Nephron (organoid): ENCODE data around the gene UCN.

Experiments used
- H3K27ac Mint-ChIP-seq, 3 experiments: 2 replicates each; pipeline ENCODE4 v1.8.0; 2020; ENCODE audit warnings: mixed read lengths in 3 of 3, mild to moderate bottlenecking in 2 of 3, moderate library complexity in 1 of 3
- H3K27me3 Mint-ChIP-seq: 2 replicates; pipeline ENCODE4 v1.8.0; 2021; ENCODE audit warnings: low read depth, mild to moderate bottlenecking, moderate library complexity, mixed read lengths
- H3K36me3 Mint-ChIP-seq: 2 replicates; pipeline ENCODE4 v1.8.0; 2020; ENCODE audit warnings: low read depth, mixed read lengths
- H3K4me1 Mint-ChIP-seq: 2 replicates; pipeline ENCODE4 v1.8.0; 2020; ENCODE audit warnings: mixed read lengths
- H3K4me3 Mint-ChIP-seq, 3 experiments: 2 replicates each; pipeline ENCODE4 v1.8.0; 2020; ENCODE audit warnings: mild to moderate bottlenecking in 3 of 3, mixed read lengths in 3 of 3, moderate library complexity in 2 of 3
- H3K9me3 Mint-ChIP-seq: 2 replicates; pipeline ENCODE4 v1.8.0; 2020; ENCODE audit warnings: mixed read lengths
- CTCF ChIP-seq, 3 experiments: fragments of 200-600 bp; sonication (generic); IDR thresholded peaks; one replicate each; pipeline ENCODE4 v1.5.0; 2021; ENCODE audit warnings: antibody characterized with exemption in 3 of 3; ENCODE audit not compliant: unreplicated experiment in 3 of 3

The UCN gene

GRCh38 chr2:27309651-27310050 is 1.4 kb upstream of the UCN start:
- no peak for TF ChIP-seq CTCF (IDR thresholded peaks at IDR 0.05; ENCODE audit: unreplicated experiment in 3 of 3)
- Mint-ChIP-seq H3K27ac (no peak overlapping the region), H3K27me3 (peaks cover 52% of the 10 kb centered on the region), H3K4me1 (no peaks in the 10 kb centered on the region), H3K4me3 (no peak overlapping the region), H3K9me3 (peaks cover 2% of the 10 kb centered on the region), H3K36me3 (peaks cover 25% of the 10 kb centered on the region)

- Mint-ChIP-seq H3K36me3 (peaks cover 25% of the 10 kb centered on the region), H3K9me3 (peaks cover 6% of the 10 kb centered on the region), H3K4me1 (no peaks in the 10 kb centered on the region), H3K27ac (no peak overlapping the region), H3K4me3 (no peak overlapping the region), H3K27me3 (peaks cover 65% of the 10 kb centered on the region)
- no peak for TF ChIP-seq CTCF (IDR thresholded peaks at IDR 0.05; ENCODE audit: unreplicated experiment in 3 of 3)
These were observed 493 bp downstream of the UCN start for GRCh38 chr2:27307545-27308358.

- no peak overlapping the region for H3K4me3 Mint-ChIP-seq
- peaks cover 59% of the 10 kb centered on the region for H3K27me3 Mint-ChIP-seq
- H3K27ac Mint-ChIP-seq = no peak overlapping the region
- H3K36me3 Mint-ChIP-seq = peaks cover 23% of the 10 kb centered on the region
- H3K4me1 Mint-ChIP-seq = no peaks in the 10 kb centered on the region
- no peak for TF ChIP-seq CTCF (IDR thresholded peaks at IDR 0.05; ENCODE audit: unreplicated experiment in 3 of 3)
- peaks cover 6% of the 10 kb centered on the region for H3K9me3 Mint-ChIP-seq
These were observed 1.0 kb downstream of the UCN start for GRCh38 chr2:27307287-27307544.

- Mint-ChIP-seq H3K36me3 (peaks cover 18% of the 10 kb centered on the region), H3K4me1 (no peaks in the 10 kb centered on the region), H3K9me3 (peaks cover 6% of the 10 kb centered on the region), H3K4me3 (no peak overlapping the region), H3K27me3 (peaks cover 58% of the 10 kb centered on the region), H3K27ac (no peak overlapping the region)
- TF ChIP-seq CTCF (IDR thresholded peaks at IDR 0.05; ENCODE audit: unreplicated experiment in 3 of 3) = no peak
These were observed 1.5 kb downstream of the UCN start for GRCh38 chr2:27306573-27307286.

- Mint-ChIP-seq H3K4me3 (no peak overlapping the region), H3K36me3 (peaks cover 12% of the 10 kb centered on the region), H3K27me3 (peaks cover 58% of the 10 kb centered on the region), H3K27ac (no peak overlapping the region), H3K9me3 (peaks cover 6% of the 10 kb centered on the region), H3K4me1 (no peaks in the 10 kb centered on the region)
- no peak for TF ChIP-seq CTCF (IDR thresholded peaks at IDR 0.05; ENCODE audit: unreplicated experiment in 3 of 3)
These were observed 2.1 kb downstream of the UCN start for GRCh38 chr2:27306136-27306535.

GRCh38 chr2:27305516-27305915 is 2.7 kb downstream of the UCN start:
- H3K27ac Mint-ChIP-seq = no peak overlapping the region
- H3K4me3 Mint-ChIP-seq = no peak overlapping the region
- H3K27me3 Mint-ChIP-seq = peaks cover 58% of the 10 kb centered on the region
- H3K36me3 Mint-ChIP-seq = peaks cover 10% of the 10 kb centered on the region
- H3K9me3 Mint-ChIP-seq = peaks cover 6% of the 10 kb centered on the region
- no peak for TF ChIP-seq CTCF (IDR thresholded peaks at IDR 0.05; ENCODE audit: unreplicated experiment in 3 of 3)
- H3K4me1 Mint-ChIP-seq = no peaks in the 10 kb centered on the region
